Rectal smooth muscle tissue (tissue), 1 donor: ENCODE results near the gene DNAJB6.

Source experiments
- H3K27ac ChIP-seq: one replicate; pipeline ENCODE4 v1.7.0; 2013; ENCODE audit warnings: low read depth, low read length, inconsistent platforms
- H3K27me3 ChIP-seq: one replicate; pipeline ENCODE4 v1.7.0; 2013; ENCODE audit warnings: low read length; ENCODE audit not compliant: control insufficient read depth, insufficient read depth
- H3K36me3 ChIP-seq: one replicate; pipeline ENCODE4 v1.7.0; 2013; ENCODE audit warnings: low read length; ENCODE audit not compliant: control insufficient read depth, insufficient read depth
- H3K4me1 ChIP-seq: one replicate; pipeline ENCODE4 v1.7.0; 2013; ENCODE audit warnings: low read length; ENCODE audit not compliant: control insufficient read depth, insufficient read depth
- H3K4me3 ChIP-seq: one replicate; pipeline ENCODE4 v1.7.0; 2013; ENCODE audit warnings: low read length
- H3K9ac ChIP-seq: one replicate; pipeline ENCODE4 v1.7.0; 2013; ENCODE audit warnings: low read length

The DNAJB6 gene

DNA sequence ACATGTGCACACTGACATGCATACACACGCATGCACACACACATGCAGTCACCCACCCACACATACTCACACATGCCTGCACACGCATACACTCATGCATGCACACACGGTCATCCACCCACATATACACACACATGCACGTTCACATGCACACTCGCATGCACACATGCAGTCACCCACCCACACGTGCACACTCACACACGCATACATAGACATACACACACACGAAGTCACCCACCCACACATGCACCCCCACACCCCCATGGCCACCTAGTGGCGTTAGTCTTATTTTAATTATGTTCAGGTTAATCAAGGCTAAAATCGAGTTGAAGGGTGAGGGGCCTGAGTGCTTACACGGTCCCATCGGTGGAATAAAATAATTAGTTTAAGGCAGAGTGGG is 96.8 kb downstream of the DNAJB6 start:
- Histone ChIP-seq H3K4me1 (no peaks in the 10 kb centered on the region), H3K27ac (no peak overlapping the region), H3K27me3 (no peaks in the 10 kb centered on the region), H3K4me3 (no peak overlapping the region), H3K36me3 (no peaks in the 10 kb centered on the region), H3K9ac (no peak overlapping the region)

DNA sequence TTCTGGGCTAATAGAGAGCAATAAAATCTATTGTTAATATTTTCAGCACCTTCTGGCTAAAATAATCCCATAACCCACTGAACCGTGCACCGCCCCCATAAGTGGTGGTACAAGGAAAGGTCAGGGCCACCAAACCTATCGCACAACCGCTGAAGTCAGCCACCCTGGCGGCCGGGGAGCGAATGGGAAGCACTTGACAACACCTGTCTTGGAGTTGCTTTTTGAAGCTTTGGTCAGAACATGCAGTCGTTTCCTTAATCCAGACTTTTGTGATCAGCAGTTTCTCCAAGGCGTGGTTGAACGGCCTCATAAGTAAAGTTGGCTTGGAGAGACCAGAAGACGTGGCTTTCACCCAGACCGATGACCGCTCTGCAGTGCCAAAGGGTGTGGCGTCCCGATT is 97.4 kb downstream of the DNAJB6 start:
- Histone ChIP-seq H3K4me3 (no peak overlapping the region), H3K27ac (no peak overlapping the region), H3K9ac (no peak overlapping the region), H3K27me3 (no peaks in the 10 kb centered on the region), H3K36me3 (no peaks in the 10 kb centered on the region), H3K4me1 (no peaks in the 10 kb centered on the region)

DNA sequence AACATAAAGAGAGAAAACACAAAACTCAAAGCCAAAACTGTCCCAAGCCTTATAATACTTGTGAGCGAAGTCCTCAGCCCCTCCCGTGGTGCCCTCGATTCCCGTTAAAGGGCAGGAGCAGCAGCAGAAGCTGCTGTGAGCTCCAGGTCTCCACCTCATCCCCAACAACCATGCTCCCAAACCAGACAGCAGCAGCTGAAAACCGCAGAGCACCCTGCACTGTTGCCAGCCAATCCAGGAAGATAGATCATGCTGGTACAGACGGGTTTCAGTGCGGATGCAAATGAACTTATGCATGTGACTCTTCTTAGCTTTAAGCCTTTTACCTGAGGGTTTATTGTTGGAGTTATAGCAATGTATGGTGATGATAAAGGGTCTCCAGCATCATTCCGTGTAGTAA is 97.9 kb downstream of the DNAJB6 start:
- no peak overlapping the region for H3K9ac ChIP-seq
- H3K4me3 ChIP-seq = no peak overlapping the region
- no peaks in the 10 kb centered on the region for H3K4me1 ChIP-seq
- H3K27me3 ChIP-seq = no peaks in the 10 kb centered on the region
- H3K36me3 ChIP-seq = no peaks in the 10 kb centered on the region
- H3K27ac ChIP-seq = no peak overlapping the region

DNA sequence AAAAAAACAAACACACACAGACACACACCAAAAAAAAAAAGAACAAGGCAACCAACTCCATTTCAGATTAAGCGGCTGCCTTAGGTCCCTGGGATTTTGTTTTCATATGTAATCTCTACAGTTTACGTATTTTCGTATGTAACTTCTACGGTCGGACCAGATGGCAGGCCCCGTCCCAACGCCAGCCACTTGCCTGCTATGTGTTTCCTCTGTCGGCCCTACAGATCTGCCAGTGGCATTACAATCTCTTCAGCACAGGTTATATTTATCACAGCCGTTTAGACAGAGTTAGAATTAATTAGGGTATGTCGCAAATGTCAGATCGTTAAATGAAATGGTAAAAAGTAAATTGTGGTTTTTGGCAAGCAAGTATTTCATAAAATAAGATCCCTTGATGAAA is 99.3 kb downstream of the DNAJB6 start:
- Histone ChIP-seq H3K36me3 (no peaks in the 10 kb centered on the region), H3K27me3 (no peaks in the 10 kb centered on the region), H3K27ac (no peak overlapping the region), H3K4me1 (no peaks in the 10 kb centered on the region), H3K9ac (no peak overlapping the region), H3K4me3 (no peak overlapping the region)

DNA sequence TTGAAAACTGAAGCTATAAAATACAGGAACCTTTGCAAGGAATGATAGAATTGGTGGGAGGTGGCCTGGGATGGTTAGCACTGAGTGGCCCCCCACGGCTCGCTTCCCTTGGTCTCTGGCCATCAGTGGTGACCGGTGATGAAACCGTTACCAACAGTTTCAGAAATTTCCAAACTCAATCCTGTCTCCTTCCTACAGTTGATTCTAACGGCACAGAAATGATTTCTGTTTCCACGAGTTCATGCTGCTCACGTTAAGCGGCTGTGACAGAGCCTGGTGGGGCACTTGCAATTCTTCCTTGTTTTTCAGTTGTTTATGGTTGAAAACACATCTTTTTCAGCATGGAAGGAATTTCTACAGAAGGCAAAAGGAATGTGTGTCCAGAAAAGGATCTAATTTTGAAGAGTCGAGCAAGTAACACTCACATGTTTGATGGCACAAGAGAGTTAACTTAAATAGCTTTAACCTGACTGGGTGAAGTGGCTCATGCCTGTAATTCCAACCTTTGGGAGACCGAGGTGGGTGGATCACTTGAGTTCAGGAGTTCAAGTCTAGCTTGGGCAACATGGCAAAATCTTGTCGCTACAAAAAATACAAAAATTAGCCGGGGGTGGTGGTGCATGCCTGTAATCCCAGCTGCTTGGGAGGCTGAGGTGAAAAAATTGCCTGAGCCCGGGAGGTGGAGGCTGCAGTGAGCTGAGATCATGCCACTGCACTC is 100.1 kb downstream of the DNAJB6 start:
- Histone ChIP-seq H3K9ac (no peak overlapping the region), H3K27ac (no peak overlapping the region), H3K4me1 (no peaks in the 10 kb centered on the region), H3K27me3 (no peaks in the 10 kb centered on the region), H3K36me3 (no peaks in the 10 kb centered on the region), H3K4me3 (no peak overlapping the region)

DNA sequence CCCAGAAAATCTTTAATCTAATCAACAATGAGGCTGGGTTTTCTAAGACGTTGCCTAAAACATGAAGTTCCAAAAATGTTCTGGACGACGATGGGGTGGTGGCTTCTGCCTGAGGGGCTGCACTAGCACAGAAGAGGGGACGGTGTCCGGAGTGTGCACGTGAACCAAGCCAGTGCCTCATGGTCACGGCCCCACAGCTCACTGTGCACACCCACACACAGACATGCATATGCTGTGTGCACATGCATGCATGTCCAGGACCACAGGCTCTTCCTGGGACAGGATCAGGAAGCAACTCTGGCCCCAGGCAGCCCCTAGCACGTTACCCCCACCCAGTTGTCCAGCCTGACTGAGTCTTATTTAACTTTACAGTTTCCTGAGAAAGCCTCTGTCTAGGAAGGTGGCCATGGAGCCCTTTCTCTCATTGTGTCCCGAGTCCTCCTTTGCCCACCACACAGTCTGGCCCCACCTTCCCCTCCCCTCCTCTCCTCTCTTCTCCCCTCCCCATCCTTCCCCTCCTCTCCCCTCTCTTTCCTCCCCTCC is 100.8 kb downstream of the DNAJB6 start:
- no peaks in the 10 kb centered on the region for H3K36me3 ChIP-seq
- H3K9ac ChIP-seq = no peak overlapping the region
- no peaks in the 10 kb centered on the region for H3K27me3 ChIP-seq
- no peak overlapping the region for H3K27ac ChIP-seq
- no peaks in the 10 kb centered on the region for H3K4me1 ChIP-seq
- no peak overlapping the region for H3K4me3 ChIP-seq

DNA sequence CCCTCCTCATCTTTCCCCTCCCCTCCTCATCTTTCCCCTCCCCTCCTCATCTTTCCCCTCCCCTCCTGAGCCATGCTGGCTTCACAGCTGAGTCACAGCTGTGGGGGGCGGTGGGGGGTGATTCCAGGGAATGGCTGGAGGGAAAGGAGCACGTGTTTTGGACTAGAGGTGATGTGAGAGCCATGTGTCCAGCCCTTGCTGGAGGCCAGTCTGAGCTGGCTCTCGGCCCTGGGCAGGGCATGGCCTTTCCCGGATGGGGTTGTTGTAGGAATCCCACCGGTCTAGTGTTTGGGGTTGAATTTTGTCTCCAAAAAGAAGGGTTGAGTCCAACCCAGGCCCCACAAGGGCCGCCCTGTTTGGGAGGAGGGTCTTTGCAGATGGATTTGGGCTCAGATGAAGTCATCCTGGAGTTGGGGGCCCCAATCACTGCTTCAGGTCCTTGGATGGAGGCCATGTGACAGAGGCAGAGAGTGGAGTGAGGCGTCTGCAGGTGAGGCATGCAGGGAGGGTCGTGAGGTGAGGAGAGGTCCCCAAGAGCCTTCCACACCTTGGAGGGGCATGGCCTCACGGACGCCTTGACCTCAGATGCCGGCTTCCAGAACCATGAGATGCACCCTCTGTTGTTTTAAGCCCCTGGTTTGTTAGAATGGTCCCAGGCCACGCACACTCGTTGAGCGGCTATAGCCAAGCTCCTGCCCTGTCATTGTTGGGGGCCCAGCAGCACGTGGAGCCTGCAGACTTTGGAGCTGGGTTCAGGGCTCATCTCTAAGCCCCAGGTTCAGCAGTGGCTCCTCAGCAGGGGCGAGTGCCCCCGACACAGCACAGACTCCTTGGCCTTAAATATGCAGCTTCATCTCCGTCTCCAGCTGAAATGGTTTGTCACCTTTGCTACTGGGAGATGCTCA is 101.6 kb downstream of the DNAJB6 start:
- Histone ChIP-seq H3K27me3 (no peaks in the 10 kb centered on the region), H3K9ac (no peak overlapping the region), H3K4me1 (no peaks in the 10 kb centered on the region), H3K36me3 (no peaks in the 10 kb centered on the region), H3K27ac (no peak overlapping the region), H3K4me3 (no peak overlapping the region)

DNA sequence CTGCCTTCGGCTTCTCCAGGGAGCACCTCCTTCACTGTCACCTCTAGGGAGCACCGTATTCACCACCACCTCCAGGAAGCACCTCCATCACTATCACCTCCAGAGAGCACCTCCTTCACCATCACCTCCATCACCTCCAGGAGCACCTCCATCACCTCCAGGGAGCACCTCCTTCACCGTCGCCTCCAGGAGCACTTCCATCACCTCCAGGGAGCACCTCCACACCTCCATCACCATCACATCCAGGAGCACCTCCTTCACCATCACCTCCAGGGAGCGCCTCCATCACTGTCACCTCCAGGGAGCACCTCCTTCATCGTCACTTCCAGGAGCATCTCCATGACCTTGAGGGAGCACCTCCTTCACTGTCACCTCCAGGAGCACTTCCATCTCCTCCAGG is 102.3 kb downstream of the DNAJB6 start:
- Histone ChIP-seq H3K27ac (no peak overlapping the region), H3K4me3 (no peak overlapping the region), H3K36me3 (no peaks in the 10 kb centered on the region), H3K9ac (no peak overlapping the region), H3K27me3 (no peaks in the 10 kb centered on the region), H3K4me1 (no peaks in the 10 kb centered on the region)

DNA sequence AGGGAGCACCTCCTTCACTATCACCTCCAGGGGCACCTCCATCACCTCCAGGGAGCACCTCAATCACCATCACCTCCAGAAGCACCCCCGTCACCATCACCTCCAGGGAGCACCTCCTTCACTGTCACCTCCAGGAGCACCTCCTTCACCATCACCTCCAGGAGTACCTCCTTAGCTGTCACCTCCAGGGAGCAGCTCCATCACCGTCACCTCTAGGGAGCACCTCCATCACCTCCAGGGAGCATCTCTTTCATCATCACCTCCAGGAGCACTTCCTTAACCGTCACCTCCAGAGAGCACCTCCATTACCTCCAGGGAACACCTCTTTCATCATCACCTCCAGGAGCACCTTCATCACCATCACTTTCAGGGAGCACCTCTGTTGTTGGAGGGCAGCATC is 103.0 kb downstream of the DNAJB6 start:
- no peak overlapping the region for H3K4me3 ChIP-seq
- no peaks in the 10 kb centered on the region for H3K4me1 ChIP-seq
- H3K27ac ChIP-seq = no peak overlapping the region
- no peaks in the 10 kb centered on the region for H3K36me3 ChIP-seq
- H3K9ac ChIP-seq = no peak overlapping the region
- H3K27me3 ChIP-seq = no peaks in the 10 kb centered on the region

DNA sequence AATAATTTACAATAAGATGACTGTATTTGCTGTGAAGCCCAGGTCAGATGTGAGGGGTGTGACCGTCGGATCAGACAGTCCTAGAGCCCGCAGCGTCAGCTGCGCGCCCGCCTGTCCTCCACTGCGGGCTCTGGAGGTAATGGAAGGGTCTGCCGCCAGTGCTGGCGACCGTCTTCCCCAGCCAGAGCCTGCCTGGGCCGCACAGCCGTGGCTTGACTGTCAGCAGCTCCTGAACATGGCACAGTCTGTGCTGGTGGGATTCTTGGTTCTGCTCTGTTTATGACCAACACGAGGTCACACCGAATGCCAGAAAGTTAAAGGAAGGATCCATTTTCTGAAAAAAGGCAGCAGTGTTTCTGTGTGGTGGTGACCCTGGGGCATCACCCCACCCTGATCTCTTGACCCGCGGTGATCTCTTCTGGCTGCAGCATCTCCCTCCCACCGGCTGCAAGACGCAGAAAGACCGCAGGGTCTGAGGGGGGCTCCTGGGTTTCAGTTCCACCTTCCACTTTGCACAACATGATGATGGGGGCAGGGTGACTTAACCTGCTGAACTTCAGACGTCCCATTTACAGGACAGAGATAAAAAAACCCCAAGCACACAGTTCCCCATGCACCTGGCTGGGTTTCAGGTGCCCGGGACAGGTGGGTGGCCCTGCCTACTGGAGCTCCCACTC is 103.7 kb downstream of the DNAJB6 start:
- no peak overlapping the region for H3K4me3 ChIP-seq
- H3K4me1 ChIP-seq = no peaks in the 10 kb centered on the region
- no peaks in the 10 kb centered on the region for H3K36me3 ChIP-seq
- H3K27ac ChIP-seq = no peak overlapping the region
- H3K27me3 ChIP-seq = no peaks in the 10 kb centered on the region
- H3K9ac ChIP-seq = no peak overlapping the region

DNA sequence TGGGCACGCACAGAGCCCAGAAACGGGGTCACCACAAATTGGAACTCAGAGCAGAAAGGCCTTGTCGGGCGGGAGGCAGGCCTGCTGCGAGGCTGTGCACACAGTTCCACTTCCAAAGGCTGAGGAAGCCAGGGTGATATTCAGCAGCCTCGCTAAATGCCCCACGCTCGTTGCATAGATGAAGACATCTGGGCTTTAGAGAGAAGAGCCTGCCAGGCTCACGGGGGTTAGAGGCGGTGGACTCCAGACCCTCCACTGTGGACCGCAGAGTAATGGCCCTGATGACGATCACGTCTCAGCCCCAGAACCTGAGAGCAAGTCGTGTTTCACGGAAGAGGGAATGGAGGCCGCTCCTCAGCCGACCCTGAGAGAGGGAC is 104.2 kb downstream of the DNAJB6 start:
- Histone ChIP-seq H3K27me3 (no peaks in the 10 kb centered on the region), H3K4me3 (no peak overlapping the region), H3K9ac (no peak overlapping the region), H3K36me3 (no peaks in the 10 kb centered on the region), H3K27ac (no peak overlapping the region), H3K4me1 (no peaks in the 10 kb centered on the region)

DNA sequence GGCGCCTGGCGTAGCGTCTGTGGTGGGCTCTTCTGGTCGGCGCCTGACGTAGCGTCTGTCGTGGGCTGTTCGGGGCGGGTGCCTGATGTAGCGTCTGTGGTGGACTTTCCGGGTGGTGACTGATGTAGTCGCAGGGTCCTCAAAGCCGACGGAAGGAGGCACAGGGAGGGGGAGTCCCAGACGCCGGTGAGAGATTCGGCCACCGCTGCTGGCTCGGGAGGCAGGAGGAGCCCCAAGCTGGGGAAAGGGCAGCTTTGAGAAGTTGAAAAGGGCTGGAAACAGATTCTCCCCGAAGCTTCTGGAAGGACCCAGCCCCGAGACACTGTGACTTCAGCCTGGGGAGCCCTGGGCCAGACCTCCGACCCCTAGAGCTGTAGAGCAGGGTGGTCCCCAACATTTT is 105.7 kb downstream of the DNAJB6 start:
- no peak overlapping the region for H3K4me3 ChIP-seq
- no peaks in the 10 kb centered on the region for H3K36me3 ChIP-seq
- H3K27me3 ChIP-seq = no peaks in the 10 kb centered on the region
- H3K27ac ChIP-seq = no peak overlapping the region
- H3K9ac ChIP-seq = no peak overlapping the region
- no peaks in the 10 kb centered on the region for H3K4me1 ChIP-seq
